ENCODE results near the gene PPIP5K2.
"Not testable (repeated sequence)": the region's sequence is repeated elsewhere in the genome, so short reads cannot be mapped to it uniquely, and the experiment has no call there.

The PPIP5K2 gene

GRCh38 chr5:103208460-103208859 lies 88.4 kb downstream of the PPIP5K2 start:
- DNase-seq (ENCODE audit: low read depth): no peak

- no peak for DNase-seq (ENCODE audit: low read depth)
These were observed 89.0 kb downstream of the PPIP5K2 start for GRCh38 chr5:103209065-103209464.

- DNase-seq (ENCODE audit: low read depth): no peak
These were observed 90.9 kb downstream of the PPIP5K2 start for GRCh38 chr5:103210952-103211351.

GRCh38 chr5:103211576-103212561 lies 91.8 kb downstream of the PPIP5K2 start:
- no peak for DNase-seq (ENCODE audit: low read depth)

GRCh38 chr5:103216137-103216536 lies 96.0 kb downstream of the PPIP5K2 start:
- DNase-seq (ENCODE audit: low read depth): no peak

- DNase-seq (ENCODE audit: low read depth): no peak
These were observed 96.6 kb downstream of the PPIP5K2 start for GRCh38 chr5:103216697-103217096.

GRCh38 chr5:103217101-103217500 lies 97.0 kb downstream of the PPIP5K2 start:
- DNase-seq (ENCODE audit: low read depth): no peak

- no peak for DNase-seq (ENCODE audit: low read depth)
These were observed 98.1 kb downstream of the PPIP5K2 start for GRCh38 chr5:103218164-103218563.

- DNase-seq (ENCODE audit: low read depth): not testable (repeated sequence)
These were observed 99.0 kb downstream of the PPIP5K2 start for GRCh38 chr5:103219074-103219473.

GRCh38 chr5:103223031-103223955 lies 103.2 kb downstream of the PPIP5K2 start:
- no peak for DNase-seq (ENCODE audit: low read depth)

- DNase-seq (ENCODE audit: low read depth): peak; percentile 24
These were observed 104.2 kb downstream of the PPIP5K2 start for GRCh38 chr5:103224118-103224893.

- DNase-seq (ENCODE audit: low read depth): no peak
These were observed 104.8 kb downstream of the PPIP5K2 start for GRCh38 chr5:103224894-103225246.

GRCh38 chr5:103228061-103228460 lies 108.0 kb downstream of the PPIP5K2 start:
- DNase-seq (ENCODE audit: low read depth): no peak

GRCh38 chr5:103228588-103228987 lies 108.5 kb downstream of the PPIP5K2 start:
- no peak for DNase-seq (ENCODE audit: low read depth)

GRCh38 chr5:103232393-103232999 lies 112.4 kb downstream of the PPIP5K2 start:
- DNase-seq (ENCODE audit: low read depth): no peak

GRCh38 chr5:103234239-103234975 lies 114.3 kb downstream of the PPIP5K2 start:
- DNase-seq (ENCODE audit: low read depth): no peak

- no peak for DNase-seq (ENCODE audit: low read depth)
These were observed 115.8 kb downstream of the PPIP5K2 start for GRCh38 chr5:103235891-103236290.

GRCh38 chr5:103237778-103238177 lies 117.7 kb downstream of the PPIP5K2 start:
- DNase-seq (ENCODE audit: low read depth): no peak

GRCh38 chr5:103243665-103244064 lies 123.6 kb downstream of the PPIP5K2 start:
- no peak for DNase-seq (ENCODE audit: low read depth)

GRCh38 chr5:103244398-103244797 lies 124.3 kb downstream of the PPIP5K2 start:
- DNase-seq (ENCODE audit: low read depth): no peak

GRCh38 chr5:103245761-103246160 lies 125.7 kb downstream of the PPIP5K2 start:
- DNase-seq (ENCODE audit: low read depth): no peak

Measured in stimulated activated CD4-positive, alpha-beta T cell treated with anti-CD3 and anti-CD28 coated beads, Interleukin-2, amount 100 ng/mL, for 4 hours (primary cell).